ENCODE data around the gene TRA2B. TPM values are rescaled to one million over a fixed set of nuclear protein-coding genes. Genes with fewer than 3 reads are reported as not detected.
A peak's percentile ranks its signal among the peaks of the same experiment; 100 is the strongest.

TRA2B gene
- polyA plus RNA-seq, 1 donor from 2014 or later: 637 TPM

- Histone ChIP-seq H3K27me3 (ENCODE audit: insufficient read depth, low read depth, low read length) (no peaks in the 10 kb centered on the region), H3K4me2 (ENCODE audit: low read length) (no peak overlapping the region), H3K9ac (ENCODE audit: low read length) (no peak overlapping the region), H3F3A (ENCODE audit: insufficient read depth, low read length, poor library complexity, severe bottlenecking) (no peaks in the 10 kb centered on the region), H4K20me1 (ENCODE audit: insufficient read depth) (no peaks in the 10 kb centered on the region), H3K9me3 (ENCODE audit: low read length) (no peaks in the 10 kb centered on the region), H3K4me3 (ENCODE audit: low read length) (no peak overlapping the region), H2AFZ (ENCODE audit: low read depth, low read length) (no peak overlapping the region), H3K79me2 (replicated peaks; ENCODE audit: insufficient read depth, low read length) (no peaks in the 10 kb centered on the region), H3K9me2 (ENCODE audit: insufficient read depth, low read length) (no peaks in the 10 kb centered on the region), H3K36me3 (ENCODE audit: insufficient read depth, low read length) (no peaks in the 10 kb centered on the region), H3K27ac (ENCODE audit: low read length) (no peak overlapping the region)
- TF ChIP-seq, protein P1, sequence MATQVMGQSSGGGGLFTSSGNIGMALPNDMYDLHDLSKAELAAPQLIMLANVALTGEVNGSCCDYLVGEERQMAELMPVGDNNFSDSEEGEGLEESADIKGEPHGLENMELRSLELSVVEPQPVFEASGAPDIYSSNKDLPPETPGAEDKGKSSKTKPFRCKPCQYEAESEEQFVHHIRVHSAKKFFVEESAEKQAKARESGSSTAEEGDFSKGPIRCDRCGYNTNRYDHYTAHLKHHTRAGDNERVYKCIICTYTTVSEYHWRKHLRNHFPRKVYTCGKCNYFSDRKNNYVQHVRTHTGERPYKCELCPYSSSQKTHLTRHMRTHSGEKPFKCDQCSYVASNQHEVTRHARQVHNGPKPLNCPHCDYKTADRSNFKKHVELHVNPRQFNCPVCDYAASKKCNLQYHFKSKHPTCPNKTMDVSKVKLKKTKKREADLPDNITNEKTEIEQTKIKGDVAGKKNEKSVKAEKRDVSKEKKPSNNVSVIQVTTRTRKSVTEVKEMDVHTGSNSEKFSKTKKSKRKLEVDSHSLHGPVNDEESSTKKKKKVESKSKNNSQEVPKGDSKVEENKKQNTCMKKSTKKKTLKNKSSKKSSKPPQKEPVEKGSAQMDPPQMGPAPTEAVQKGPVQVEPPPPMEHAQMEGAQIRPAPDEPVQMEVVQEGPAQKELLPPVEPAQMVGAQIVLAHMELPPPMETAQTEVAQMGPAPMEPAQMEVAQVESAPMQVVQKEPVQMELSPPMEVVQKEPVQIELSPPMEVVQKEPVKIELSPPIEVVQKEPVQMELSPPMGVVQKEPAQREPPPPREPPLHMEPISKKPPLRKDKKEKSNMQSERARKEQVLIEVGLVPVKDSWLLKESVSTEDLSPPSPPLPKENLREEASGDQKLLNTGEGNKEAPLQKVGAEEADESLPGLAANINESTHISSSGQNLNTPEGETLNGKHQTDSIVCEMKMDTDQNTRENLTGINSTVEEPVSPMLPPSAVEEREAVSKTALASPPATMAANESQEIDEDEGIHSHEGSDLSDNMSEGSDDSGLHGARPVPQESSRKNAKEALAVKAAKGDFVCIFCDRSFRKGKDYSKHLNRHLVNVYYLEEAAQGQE (IDR thresholded peaks at IDR 0.05; ENCODE audit: borderline replicate concordance): no peak
- TF ChIP-seq RAD21 (conservative IDR thresholded peaks at IDR 0.05): no peak
Measured at GRCh38 chr3:185984203-185984602, 46.4 kb upstream of the TRA2B start.

DNA sequence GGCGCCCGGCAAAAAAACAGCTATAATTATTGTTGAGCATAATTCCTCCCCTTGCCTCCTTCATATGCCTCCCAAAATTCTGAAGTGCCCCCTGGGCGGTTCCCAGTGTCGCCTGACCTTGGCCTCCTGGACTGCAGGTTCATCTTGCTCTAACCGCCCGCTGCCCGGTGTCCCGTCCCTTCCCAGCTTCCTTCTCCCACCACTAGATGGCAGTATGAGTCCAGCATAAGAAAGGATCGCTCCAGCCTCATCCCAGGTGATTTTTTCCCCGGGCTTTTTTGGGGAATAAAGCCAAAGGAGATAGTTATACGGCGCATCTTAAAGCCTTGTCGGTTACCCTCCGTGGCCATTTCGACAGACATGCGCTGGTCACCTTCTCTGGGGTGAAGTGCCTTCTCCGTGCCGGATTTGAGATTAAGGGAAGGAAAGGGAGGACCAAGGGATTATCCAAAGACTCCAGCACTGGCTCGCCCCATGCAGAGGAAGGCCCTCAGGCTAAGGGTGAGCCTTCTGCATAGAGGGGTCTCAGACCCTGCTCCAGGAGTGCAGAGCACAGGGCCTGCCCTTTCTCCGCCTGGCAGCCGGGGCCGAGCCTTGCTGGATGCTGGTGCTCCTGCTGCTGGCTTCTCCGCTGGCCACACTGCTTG lies 45.8 kb upstream of the TRA2B start:
- H3K4me3 ChIP-seq (ENCODE audit: low read length): peak overlapping the region; percentile 49
- H3K4me2 ChIP-seq (ENCODE audit: low read length): peak overlapping the region; percentile 59
- H4K20me1 ChIP-seq (ENCODE audit: insufficient read depth): no peaks in the 10 kb centered on the region
- H3K27me3 ChIP-seq (ENCODE audit: insufficient read depth, low read depth, low read length): no peaks in the 10 kb centered on the region
- H3K9me2 ChIP-seq (ENCODE audit: insufficient read depth, low read length): no peaks in the 10 kb centered on the region
- H3K9me3 ChIP-seq (ENCODE audit: low read length): no peaks in the 10 kb centered on the region
- H3K9ac ChIP-seq (ENCODE audit: low read length): no peak overlapping the region
- H2AFZ ChIP-seq (ENCODE audit: low read depth, low read length): no peak overlapping the region
- H3K27ac ChIP-seq (ENCODE audit: low read length): no peak overlapping the region
- no peaks in the 10 kb centered on the region for H3F3A ChIP-seq (ENCODE audit: insufficient read depth, low read length, poor library complexity, severe bottlenecking)
- H3K36me3 ChIP-seq (ENCODE audit: insufficient read depth, low read length): no peaks in the 10 kb centered on the region
- H3K79me2 ChIP-seq (replicated peaks; ENCODE audit: insufficient read depth, low read length): no peaks in the 10 kb centered on the region
- TF ChIP-seq EP300 (conservative IDR thresholded peaks at IDR 0.05; ENCODE audit: poor library complexity, severe bottlenecking) (no peak), RAD21 (conservative IDR thresholded peaks at IDR 0.05) (peak; percentile 99), SMC3 (conservative IDR thresholded peaks at IDR 0.05; ENCODE audit: poor library complexity) (peak; percentile 99), CTCF (IDR thresholded peaks at IDR 0.05; ENCODE audit: poor library complexity, severe bottlenecking) (peak; percentile 96)

GRCh38 chr3:185982632-185983031 lies 44.8 kb upstream of the TRA2B start:
- no peaks in the 10 kb centered on the region for H4K20me1 ChIP-seq (ENCODE audit: insufficient read depth)
- no peak overlapping the region for H3K4me2 ChIP-seq (ENCODE audit: low read length)
- no peaks in the 10 kb centered on the region for H3K79me2 ChIP-seq (replicated peaks; ENCODE audit: insufficient read depth, low read length)
- H3F3A ChIP-seq (ENCODE audit: insufficient read depth, low read length, poor library complexity, severe bottlenecking): no peaks in the 10 kb centered on the region
- H3K9me2 ChIP-seq (ENCODE audit: insufficient read depth, low read length): no peaks in the 10 kb centered on the region
- no peaks in the 10 kb centered on the region for H3K9me3 ChIP-seq (ENCODE audit: low read length)
- TF ChIP-seq RAD21 (conservative IDR thresholded peaks at IDR 0.05): no peak
- TF ChIP-seq TAF1 (IDR thresholded peaks at IDR 0.05; ENCODE audit: low read depth): no peak
- TF ChIP-seq MXI1 (conservative IDR thresholded peaks at IDR 0.05; ENCODE audit: poor library complexity, severe bottlenecking): no peak
- TF ChIP-seq CTCF (IDR thresholded peaks at IDR 0.05; ENCODE audit: poor library complexity, severe bottlenecking): no peak
- TF ChIP-seq POLR2AphosphoS5 (IDR thresholded peaks at IDR 0.05): no peak
- TF ChIP-seq, protein P1 (IDR thresholded peaks at IDR 0.05; ENCODE audit: borderline replicate concordance): no peak
- no peak overlapping the region for H2AFZ ChIP-seq (ENCODE audit: low read depth, low read length)
- no peak overlapping the region for H3K9ac ChIP-seq (ENCODE audit: low read length)
- H3K4me3 ChIP-seq (ENCODE audit: low read length): no peak overlapping the region
- H3K36me3 ChIP-seq (ENCODE audit: insufficient read depth, low read length): no peaks in the 10 kb centered on the region
- H3K27ac ChIP-seq (ENCODE audit: low read length): no peak overlapping the region
- no peaks in the 10 kb centered on the region for H3K27me3 ChIP-seq (ENCODE audit: insufficient read depth, low read depth, low read length)
